CD4-positive, alpha-beta T cell treated with Interleukin-2 at 100 ng/mL for 4 hours (primary cell): Measurements from ENCODE around the gene COLQ.
"Not testable (repeated sequence)": the region's sequence is repeated elsewhere in the genome, so short reads cannot be mapped to it uniquely, and the experiment has no call there.

Experiments
- DNase-seq: peaks from one replicate; pipeline ENCODE4 v3.0.0-alpha.2; 2020; ENCODE audit warnings: low spot score

COLQ gene

DNA sequence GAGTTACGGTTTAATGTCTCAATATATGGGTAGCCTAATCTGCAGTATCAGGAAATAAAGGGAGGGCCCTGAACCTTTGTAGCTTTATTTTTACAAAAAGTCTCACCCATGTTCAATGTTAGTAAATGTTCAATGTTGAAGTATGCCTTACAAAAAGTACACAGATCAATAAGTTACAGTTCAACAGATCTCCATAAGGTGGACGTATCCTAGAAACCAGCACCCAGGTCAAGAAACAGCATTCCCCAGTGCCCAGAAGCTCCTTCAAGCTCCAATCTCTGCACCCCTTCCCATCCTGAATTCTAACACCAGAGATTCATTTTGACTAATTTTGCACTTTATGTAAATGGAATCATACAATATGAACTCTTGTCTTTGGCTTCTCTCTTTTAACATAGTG, 31.3 kb downstream of the COLQ start:
- no peak for DNase-seq

DNA sequence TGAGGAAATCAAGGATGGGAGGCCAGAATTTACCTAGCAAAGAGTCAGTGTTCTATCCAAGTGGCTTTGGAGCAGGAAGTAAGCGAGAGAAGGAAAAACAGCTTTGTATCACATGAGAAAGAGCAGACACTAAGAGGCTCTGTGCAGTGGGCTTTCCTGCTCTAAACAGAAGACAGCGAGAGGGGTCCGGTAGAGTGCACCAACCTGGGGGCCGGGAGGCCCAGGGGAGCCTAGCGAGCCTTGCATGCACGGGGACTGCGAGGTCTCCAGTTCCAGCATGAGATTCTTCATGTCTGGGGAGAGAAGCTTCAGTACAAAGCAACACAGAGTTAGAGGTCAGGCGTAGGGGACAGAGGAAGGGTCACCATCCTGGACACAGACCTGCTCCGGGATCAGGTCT, 33.5 kb downstream of the COLQ start:
- no peak for DNase-seq

DNA sequence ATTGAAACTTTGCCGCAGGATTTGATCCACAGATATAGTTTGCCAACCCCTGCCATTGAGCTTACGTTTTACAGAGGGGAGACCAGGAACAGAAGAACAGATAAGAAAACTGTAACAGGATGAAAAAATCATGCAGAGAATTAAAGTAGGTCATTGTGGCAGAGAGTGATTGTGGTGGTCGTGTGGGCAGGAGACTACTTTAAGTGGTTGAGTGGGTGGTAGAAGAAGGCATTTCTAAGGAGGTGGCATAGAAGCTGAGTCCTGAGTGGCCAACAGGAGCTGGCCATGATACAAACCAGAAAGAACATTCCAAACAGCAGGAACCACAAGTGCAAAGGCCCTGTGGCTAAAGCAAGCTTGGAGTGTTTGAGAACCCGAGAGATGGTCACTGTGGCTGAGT, 34.5 kb downstream of the COLQ start:
- no peak for DNase-seq

DNA sequence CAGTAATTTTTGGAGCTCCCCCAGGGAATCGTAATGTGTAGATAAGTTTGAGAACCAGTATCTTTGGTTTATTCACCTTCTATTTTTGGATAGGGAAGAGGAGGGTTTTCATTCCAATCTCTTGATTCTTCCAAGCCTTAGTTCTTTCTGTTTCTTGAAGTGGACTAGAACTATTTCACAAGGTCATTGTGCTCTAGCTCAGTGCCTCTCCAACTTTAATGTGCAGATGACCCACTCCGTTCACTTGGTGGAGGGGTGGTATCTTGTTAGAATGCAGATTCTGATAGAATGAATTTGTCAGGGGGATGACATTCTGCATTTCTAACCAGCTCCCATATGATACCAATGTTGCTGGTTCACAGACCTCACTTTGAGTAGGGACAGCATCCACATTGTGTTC, 35.5 kb downstream of the COLQ start:
- no peak for DNase-seq

GRCh38 chr3:15484551-15484950, 37.0 kb downstream of the COLQ start:
- DNase-seq, result not testable (repeated sequence)

DNA sequence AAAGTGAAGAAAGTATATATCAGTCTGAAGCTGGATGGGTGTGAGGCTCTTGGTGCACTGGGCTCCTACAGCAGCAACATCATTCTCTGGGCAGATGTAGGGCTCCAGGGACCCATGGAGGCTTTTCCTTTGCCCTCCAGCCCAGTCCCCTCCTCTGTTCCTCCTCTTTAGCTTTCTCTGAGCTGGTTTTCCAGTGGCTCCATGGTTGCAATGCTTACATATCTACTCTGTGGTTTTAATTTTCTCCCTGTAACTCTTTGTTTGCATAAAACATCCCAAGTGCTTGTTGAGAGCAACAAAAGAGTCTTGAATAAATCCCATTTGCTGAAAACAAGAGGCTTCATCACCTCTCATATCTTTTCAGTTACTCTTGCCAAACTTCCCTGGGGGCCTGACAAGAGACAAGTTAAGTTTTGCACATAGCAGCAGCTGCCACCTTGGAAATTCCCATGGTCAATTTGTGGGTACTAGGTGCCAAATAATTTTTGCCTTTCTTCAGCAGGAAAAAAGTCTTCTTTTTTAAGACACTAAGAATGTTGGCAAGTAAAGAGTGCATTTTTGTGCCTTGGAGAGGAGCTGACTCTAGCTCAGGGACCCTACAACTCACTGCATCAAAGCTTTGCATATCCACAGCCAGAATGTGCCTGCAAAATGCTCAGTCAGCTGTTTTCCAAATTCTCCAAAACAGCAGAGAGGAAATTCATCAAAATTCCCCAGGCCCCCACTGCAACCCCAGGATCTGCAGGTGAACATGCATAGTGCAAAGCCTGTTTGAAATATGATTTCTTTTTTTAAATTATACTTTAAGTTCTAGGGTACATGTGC, 41.9 kb downstream of the COLQ start:
- no peak for DNase-seq

DNA sequence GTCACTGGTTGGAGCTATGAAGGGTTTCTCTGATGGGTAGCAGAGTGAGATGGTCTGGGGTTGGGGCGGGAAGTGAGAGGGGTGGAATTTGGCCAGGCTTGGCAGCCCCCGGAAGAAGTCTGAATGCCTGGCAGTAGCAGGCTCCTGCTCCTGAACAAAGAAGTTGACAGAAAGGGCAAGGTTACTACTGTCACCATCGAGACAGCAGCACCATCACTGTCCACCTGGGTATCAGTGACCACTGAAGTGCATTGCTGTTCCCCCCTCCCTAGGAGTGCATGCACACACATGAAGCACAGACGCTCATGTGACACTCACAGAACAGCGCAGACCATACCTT, 42.9 kb downstream of the COLQ start:
- no peak for DNase-seq

GRCh38 chr3:15477951-15478639, 43.4 kb downstream of the COLQ start:
- no peak for DNase-seq

DNA sequence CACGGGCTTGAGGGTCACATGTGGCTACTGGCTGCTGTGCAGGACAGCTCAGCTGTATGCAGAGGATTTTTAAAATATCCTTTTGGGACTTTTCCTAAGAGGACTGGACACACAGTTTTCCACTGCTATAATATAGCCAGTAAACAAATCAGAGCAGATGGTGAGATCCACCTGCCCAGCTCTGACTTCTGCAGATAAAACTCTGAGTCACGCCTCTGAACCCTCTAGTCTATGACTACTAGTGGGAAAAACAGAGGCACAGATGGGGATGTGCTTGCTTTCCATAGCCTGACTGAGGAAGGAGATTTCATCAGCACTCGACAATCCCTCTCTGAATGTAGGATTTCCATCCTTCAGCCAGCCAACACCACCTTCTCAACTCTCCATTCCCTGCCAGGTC, 45.1 kb downstream of the COLQ start:
- no peak for DNase-seq

DNA sequence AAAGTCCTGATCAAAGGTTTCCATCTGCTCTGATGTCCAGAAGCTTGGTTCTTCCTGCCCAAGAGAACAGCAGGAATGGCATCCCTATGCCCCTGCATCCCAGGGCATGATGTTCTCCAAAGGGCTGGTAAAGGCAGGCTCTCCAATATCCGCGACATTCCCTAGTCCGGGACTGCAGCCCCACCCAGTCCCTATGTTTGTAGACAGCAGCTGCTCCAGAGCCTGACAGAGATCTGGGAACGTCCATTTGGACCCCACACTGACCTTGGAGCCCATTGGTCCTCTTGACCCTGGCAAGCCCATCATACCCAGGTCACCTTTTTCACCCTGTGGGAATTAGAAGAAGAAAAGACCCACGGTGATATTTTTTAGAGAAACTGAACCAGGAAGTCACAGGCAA, 46.3 kb downstream of the COLQ start:
- no peak for DNase-seq

DNA sequence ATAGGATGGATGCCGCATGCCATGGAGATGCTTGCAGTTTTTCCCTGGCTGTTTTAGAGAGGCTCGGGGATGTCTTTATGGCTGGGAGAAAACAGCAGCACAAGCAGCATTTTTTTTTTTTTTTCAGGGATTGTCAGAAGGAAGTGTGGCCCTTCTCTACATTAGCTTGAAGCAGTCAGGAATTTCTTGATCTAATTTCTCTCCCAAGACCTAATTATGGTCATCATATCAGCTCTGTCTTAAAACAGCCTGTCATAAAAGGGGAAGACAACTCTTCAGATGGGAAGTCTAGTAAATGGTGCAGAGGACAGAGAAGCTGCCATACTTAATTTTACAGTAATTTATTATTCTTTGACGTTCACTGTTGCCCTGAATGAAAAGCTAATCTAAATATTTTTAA, 49.6 kb downstream of the COLQ start:
- DNase-seq, result no peak

DNA sequence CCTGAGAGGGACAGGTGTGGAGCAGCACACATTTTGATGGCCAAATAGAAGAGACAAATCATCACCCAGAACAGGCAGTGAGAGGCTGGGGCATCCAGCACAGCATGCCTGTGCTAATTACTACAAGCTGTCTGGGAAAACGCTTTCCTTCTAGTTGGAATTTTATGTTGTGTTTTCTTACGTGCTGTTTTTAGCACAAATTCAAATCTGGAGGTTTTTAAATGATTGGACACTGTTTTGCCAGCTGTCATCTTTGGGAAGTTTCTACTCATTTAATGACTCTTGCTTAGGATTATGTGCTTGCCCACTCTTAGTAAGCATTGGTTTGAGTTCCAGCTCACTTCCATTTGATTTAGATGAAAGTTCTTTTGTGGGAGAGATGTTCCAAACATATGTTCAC, 50.7 kb downstream of the COLQ start:
- no peak for DNase-seq

DNA sequence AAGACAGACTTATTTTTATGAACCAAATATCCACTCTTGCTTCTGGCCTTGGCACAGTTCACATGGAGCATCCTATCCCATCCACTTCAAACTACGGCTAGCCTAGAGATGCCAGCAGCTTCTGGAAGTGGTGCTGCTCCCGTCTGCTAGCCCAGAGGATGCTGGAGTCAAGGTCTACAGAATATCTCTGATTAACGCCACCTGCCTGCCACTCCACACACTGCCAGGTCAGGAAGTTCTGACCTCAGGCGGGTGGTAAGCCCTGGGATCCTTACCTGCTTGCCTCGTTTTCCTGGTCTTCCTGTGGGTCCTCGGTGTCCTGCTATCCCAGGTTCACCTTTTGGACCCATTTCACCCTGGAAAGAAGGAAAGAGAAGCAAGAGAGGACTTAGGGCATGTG, 51.2 kb downstream of the COLQ start:
- DNase-seq, result no peak

- no peak for DNase-seq
Measured at GRCh38 chr3:15467227-15468181, 54.0 kb downstream of the COLQ start.

DNA sequence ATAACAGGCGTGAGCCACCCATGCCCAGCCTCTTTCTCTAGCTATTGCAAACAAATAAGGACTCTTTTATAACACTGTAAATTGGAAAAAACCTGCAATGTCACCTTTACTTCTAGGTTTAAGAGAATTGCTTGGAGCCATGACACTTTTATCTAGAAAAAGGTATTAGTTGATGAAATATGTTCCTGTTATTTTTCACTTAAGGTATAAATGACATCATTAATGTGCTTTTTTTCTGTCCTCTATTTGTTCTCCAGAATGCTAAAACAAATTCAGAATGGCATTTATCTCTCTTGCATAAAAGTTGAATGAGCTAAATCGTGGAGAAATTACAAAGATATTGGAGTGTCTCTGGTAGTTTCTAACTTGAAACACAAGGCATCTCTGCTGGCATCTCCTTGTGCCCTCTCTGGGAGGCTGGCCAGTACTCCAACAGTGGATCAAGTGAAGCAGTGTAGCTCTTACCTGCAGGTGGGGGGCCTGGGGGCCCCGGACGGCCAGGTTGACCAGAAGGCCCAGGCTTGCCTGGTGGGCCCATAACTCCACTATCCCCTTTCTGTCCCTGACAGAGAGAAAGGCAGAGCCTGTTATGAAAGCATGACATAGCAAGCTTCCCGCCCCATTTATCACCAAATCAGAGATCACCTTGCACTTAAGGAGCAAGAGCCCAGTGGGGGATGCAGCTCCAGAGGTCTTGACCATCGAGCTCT, 55.5 kb downstream of the COLQ start:
- DNase-seq, result no peak

- no peak for DNase-seq
Measured at GRCh38 chr3:15462451-15462850, 59.1 kb downstream of the COLQ start.

- peak; percentile 4 for DNase-seq
Measured at GRCh38 chr3:15460891-15461531, 60.5 kb downstream of the COLQ start.

DNA sequence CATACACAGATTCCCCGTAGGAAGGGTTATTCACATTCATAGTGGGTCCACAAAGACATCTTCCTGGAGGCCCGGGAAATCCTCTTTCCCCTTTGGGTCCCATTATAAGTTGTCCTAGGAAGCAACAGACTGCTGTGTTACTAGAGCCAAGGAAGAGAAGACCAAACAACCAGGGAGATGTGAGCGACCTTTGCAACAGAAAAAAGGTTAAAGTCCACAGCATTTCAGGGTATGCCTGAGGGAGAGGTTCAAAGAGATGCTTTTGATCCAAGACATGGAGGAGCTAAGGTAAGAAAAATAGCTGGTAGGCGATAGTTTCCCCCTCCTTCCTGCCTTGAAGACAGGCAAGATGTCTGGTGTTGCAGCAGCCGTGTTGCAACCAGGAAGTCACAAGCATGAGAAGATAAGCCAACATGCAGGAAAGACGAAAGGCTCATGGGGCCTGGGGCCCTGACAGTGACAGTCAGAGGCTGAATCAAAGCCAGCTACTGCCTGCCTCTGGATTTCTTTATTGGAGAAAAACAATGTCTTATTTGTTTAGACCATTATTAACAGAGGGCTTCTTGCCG, 63.2 kb downstream of the COLQ start:
- DNase-seq, result no peak

DNA sequence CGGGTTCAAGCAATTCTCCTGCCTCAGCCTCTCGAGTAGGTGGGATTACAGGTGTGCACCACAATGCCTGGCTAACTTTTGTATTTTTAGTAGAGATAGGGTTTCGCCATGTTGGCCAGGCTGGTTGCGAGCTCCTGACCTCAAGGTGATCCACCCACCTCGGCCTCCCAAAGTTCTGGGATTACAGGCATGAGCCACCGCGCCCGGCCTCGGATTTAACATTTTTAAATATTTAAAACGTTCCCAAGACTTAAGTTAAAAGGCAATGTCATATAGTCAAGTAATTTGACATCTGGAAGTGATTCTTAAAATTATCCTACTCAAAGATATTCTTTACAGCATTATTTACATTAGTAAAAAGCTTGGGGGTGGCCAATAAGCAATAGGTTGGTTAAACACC, 64.6 kb downstream of the COLQ start:
- DNase-seq, result not testable (repeated sequence)

DNA sequence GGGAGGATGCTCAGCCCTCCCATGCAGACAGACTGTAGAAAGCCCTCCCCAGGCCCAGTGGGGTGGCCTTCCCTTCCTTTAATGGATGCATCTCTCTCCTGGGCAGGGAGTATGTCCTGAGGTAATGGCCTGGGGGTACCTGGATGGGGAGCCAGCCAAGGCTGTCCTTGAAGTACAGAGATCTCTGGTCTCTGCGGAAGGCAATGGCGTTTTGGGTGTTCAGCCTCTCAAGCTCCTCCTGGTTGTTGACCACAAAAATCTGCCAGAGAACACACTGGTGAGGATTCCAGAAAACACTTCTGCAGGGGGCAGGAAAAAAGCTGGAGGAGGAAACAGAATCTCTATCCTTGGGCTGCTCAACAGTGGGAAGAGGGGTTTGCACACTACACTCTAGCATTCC, 65.2 kb downstream of the COLQ start:
- no peak for DNase-seq

DNA sequence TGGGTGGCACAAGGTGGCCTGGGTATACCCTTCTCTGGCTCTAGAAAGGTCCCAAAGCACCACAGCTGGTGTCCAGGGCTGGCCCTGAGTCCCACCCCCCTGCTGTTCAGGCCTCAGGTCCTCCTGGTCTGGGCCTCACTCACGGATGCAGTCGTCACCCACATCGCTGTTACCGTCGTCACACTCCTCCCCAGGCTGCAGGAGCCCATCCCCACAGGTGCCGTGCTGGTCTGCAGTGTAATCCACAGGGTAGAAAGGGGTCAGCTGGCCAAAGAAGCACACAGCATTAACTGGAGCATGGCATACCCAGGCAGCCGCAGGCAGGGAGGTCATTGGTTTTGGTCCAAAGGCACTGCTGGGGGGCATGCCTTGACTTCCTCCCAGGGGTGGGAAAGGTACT, 65.8 kb downstream of the COLQ start:
- no peak for DNase-seq
